ENCODE data around the gene STX2. TPM values are rescaled to one million over a fixed set of nuclear protein-coding genes. Genes with fewer than 3 reads are reported as not detected.

STX2 gene
- total RNA-seq, 2 experiments from 2014 or later: 17.2 to 17.8 TPM

Other genes with a start within 250 kb of the STX2 start
- not detected for gene RIMBP2, start 123.0 kb downstream of the STX2 start, total RNA-seq
- gene RAN, start 32.8 kb upstream of the STX2 start, total RNA-seq: 1,000 to 10,000 TPM; 1,047 to 1,473 TPM
- 1 to 10 TPM in 1 of 2 experiments, under 1 TPM in 1; 0.23 to 2.2 TPM for gene ADGRD1, start 114.7 kb upstream of the STX2 start, total RNA-seq